Measurements from ENCODE around the gene CTNND1.
"Not testable (repeated sequence)": the region's sequence is repeated elsewhere in the genome, so short reads cannot be mapped to it uniquely, and the experiment has no call there.

Gene CTNND1
- total RNA-seq, result 0.68 to 2.9 (median 1.9) reads per million in 4 experiments

GRCh38 chr11:57761301-57762234 lies at the start of gene CTNND1:
CTNND1 (plus strand) TSS chr11:57761802; CDS start chr11:57791479, 29,677 bp downstream.
- DNase-seq, result no peak

- DNase-seq, result peak; percentile 82
Observed at GRCh38 chr11:57712256-57713150, 49.1 kb upstream of the CTNND1 start, which contains the start of gene TMX2. TMX2 (plus strand) TSS chr11:57712593; CDS start chr11:57712619, 26 bp downstream.

GRCh38 chr11:57713835-57714234 lies 47.8 kb upstream of the CTNND1 start:
- DNase-seq, result no peak

GRCh38 chr11:57716726-57717125 lies 44.9 kb upstream of the CTNND1 start:
- not testable (repeated sequence) for DNase-seq

- DNase-seq, result no peak
Observed at GRCh38 chr11:57727185-57727584, 34.4 kb upstream of the CTNND1 start.

- DNase-seq, result no peak
Observed at GRCh38 chr11:57728829-57729228, 32.8 kb upstream of the CTNND1 start.

- no peak for DNase-seq
Observed at GRCh38 chr11:57729479-57729878, 32.1 kb upstream of the CTNND1 start.

- DNase-seq, result no peak
Observed at GRCh38 chr11:57732661-57733060, 28.9 kb upstream of the CTNND1 start.

- no peak for DNase-seq
Observed at GRCh38 chr11:57735619-57736298, 25.8 kb upstream of the CTNND1 start.

GRCh38 chr11:57741132-57742086 lies 20.2 kb upstream of the CTNND1 start, which contains the start of gene SELENOH:
SELENOH (plus strand) TSS chr11:57741491; CDS start chr11:57741596, 105 bp downstream.
- peak; percentile 84 for DNase-seq

GRCh38 chr11:57742087-57742452 lies 19.5 kb upstream of the CTNND1 start:
- DNase-seq, result no peak

GRCh38 chr11:57744357-57744756 lies 17.2 kb upstream of the CTNND1 start:
- DNase-seq, result no peak

GRCh38 chr11:57745206-57745605 lies 16.4 kb upstream of the CTNND1 start:
- DNase-seq, result no peak

GRCh38 chr11:57746920-57747319 lies 14.7 kb upstream of the CTNND1 start:
- no peak for DNase-seq

GRCh38 chr11:57751176-57751575 lies 10.4 kb upstream of the CTNND1 start:
- no peak for DNase-seq

GRCh38 chr11:57751676-57752253 lies 9.8 kb upstream of the CTNND1 start, which contains the start of gene BTBD18:
BTBD18 (minus strand) TSS chr11:57751819; CDS start chr11:57751188, 631 bp downstream.
- no peak for DNase-seq

GRCh38 chr11:57752954-57753353 lies 8.6 kb upstream of the CTNND1 start:
- no peak for DNase-seq

- no peak for DNase-seq
Observed at GRCh38 chr11:57758174-57758573, 3.4 kb upstream of the CTNND1 start.

- DNase-seq, result no peak
Observed at GRCh38 chr11:57762235-57762861, 746 bp downstream of the CTNND1 start.

GRCh38 chr11:57763568-57763967 lies 2.0 kb downstream of the CTNND1 start:
- DNase-seq, result no peak
